Measurements from ENCODE around the gene SLX4IP. TPM values are rescaled to one million over a fixed set of nuclear protein-coding genes. Genes with fewer than 3 reads are reported as not detected.

Gene SLX4IP
- polyA plus RNA-seq, 3 donors = 6.8 to 7.4 (median 7.1) TPM

DNA sequence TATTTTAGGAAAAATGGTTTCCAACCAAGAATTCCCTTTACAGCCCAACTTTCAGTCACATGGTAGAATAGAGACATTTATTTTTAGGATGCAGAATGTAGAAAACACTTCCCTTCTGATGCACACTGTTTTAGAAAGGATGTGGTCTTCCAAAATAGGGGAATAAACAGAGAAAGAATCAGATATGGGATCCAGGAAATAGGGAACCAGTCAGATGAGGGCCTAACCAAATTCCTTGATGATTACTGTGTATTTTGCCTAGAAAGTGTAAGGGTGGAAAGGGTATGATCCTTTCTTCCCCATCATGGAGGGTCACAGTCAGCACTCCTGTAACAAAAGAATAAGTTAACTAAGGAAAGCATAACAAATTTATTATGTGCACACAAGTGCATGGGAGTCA is 27.4 kb downstream of the SLX4IP start:
- no peak for DNase-seq (ENCODE audit: low read depth in 3 of 3, low spot score in 2 of 3)

- no peak for DNase-seq (ENCODE audit: low read depth in 3 of 3, low spot score in 2 of 3)
These were observed 28.5 kb downstream of the SLX4IP start for GRCh38 chr20:10463622-10464021.

DNA sequence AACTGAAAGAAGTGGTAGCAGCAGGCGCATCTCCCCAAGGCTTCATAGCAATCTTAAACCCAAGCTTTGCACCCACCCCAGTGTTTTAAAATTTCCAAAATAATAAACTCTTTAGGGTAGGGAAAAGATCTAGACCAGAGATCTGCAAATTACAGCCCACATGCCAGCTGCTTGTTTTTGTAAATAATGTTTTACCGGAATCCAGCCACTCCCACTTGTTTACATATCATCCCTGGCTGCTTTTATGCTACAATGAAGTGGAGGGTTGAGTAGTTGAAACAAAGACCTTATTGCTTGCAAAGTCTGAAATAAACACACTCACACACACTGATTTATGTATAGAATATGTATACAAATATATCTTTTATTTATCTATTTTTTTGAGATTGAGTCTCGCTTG is 30.0 kb downstream of the SLX4IP start:
- DNase-seq (ENCODE audit: low read depth in 3 of 3, low spot score in 2 of 3) = no peak

DNA sequence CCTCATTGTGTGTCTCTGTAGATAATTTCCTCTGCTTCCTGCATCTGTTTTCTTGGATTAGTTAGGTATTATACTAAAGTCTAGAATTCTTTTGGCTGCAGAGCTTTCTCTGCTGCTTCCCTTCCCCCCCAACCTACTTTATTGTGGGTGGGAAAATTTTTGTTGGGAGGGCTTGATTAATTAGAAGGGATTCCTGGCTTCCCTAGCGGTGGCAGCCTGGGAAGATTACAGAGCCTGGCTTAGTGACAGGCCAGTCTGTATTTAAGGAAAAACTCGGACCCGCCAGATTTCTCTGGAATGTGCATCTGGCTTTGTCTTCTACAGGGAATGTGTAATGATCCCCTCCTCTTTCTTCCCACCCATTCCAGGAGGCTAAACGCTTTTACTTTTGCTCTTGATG is 31.2 kb downstream of the SLX4IP start:
- no peak for DNase-seq (ENCODE audit: low read depth in 3 of 3, low spot score in 2 of 3)

DNA sequence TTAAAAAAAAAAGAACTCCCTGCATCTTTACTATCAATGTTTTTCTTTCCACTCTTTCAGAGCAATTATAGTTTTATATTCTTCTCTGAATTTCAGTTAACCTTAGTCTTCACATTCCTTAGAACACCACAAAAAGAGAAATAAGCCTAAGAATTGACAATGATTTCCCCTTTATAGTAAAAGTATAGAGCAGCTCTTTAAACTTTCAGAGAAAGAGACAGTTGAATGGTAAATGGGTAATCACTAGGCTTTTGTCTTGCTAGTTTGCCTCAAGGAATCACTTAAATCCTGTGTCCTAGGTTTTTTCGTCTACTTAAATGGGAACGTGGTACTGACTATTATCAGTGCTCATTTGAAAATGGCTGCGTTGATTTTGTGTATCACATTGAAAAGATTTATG is 31.8 kb downstream of the SLX4IP start:
- no peak for DNase-seq (ENCODE audit: low read depth in 3 of 3, low spot score in 2 of 3)

- DNase-seq (ENCODE audit: low read depth in 3 of 3, low spot score in 2 of 3) = no peak
These were observed 32.7 kb downstream of the SLX4IP start for GRCh38 chr20:10467681-10468339.

GRCh38 chr20:10468340-10468845 is 33.3 kb downstream of the SLX4IP start:
- DNase-seq (ENCODE audit: low read depth in 3 of 3, low spot score in 2 of 3) = no peak

DNA sequence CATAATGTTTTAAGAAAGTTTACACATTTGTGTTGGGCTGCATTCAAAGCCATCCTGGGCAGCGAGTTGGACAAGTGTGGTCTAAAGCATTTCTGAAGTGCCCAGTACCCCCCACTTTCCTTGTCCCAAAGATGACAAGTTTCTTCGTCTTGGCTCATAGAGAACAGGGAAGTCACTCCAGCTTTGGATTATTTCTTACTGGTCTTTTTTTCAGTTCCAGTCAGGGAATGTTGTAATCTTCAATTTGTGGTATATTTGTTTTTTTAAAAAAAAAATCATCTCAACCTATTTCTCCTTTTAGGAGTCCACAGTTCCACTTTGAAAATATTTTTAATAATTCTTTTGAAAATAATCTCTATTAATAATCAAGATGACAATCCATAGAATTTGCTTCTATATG is 34.0 kb downstream of the SLX4IP start:
- no peak for DNase-seq (ENCODE audit: low read depth in 3 of 3, low spot score in 2 of 3)

GRCh38 chr20:10469599-10469998 is 34.5 kb downstream of the SLX4IP start:
- DNase-seq (ENCODE audit: low read depth in 3 of 3, low spot score in 2 of 3) = peak; percentile 39 to 43 (median 40)

DNA sequence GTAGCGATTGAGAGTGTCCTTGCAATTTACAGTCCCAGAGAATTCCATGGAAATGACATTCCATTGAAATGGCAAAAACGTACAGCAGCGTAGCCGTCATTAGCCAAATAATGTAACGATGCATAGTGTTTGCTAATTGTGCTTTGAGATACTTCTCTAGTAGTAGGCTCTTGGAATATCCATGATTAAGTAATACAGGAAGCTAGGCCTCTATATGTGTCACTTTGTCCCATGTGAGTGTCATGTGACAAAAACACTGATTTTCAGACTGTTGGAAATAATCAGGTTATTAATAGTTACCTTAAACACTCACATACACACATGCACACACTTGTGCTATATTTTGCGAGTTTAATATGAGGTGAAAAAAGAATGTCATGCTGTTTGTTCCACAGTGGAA is 35.2 kb downstream of the SLX4IP start:
- DNase-seq (ENCODE audit: low read depth in 3 of 3, low spot score in 2 of 3) = no peak

- DNase-seq (ENCODE audit: low read depth in 3 of 3, low spot score in 2 of 3) = no peak
These were observed 37.8 kb downstream of the SLX4IP start for GRCh38 chr20:10472871-10473270.

DNA sequence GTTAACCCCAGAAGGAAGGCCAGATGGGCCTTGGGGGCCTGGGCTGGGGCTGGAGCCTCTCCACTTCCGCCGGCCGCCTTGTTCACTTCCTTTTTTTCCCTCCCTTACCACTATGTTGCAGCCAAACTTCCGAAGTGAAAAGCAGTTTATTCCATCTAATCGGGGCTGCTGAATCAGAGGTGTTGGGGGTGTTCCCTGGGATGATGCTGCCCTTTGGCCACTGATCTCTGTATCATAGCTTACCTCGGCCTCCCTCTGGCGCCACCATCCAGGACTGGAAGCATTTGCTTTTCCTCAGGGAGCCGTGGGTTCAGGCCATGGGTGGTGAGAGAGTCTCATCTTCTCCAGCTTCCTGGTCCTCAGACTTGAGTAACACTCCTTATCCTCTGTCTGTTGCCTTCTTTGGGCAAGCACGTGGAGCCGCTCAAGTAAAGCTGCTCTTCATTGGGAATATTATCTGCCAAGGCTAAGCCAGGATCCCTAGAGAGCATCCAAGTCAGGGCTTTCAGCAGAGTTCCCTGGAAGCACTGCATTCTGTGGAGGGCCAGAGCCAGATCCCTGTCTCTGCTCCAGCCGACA is 39.6 kb downstream of the SLX4IP start:
- no peak for DNase-seq (ENCODE audit: low read depth in 3 of 3, low spot score in 2 of 3)

- no peak for DNase-seq (ENCODE audit: low read depth in 3 of 3, low spot score in 2 of 3)
These were observed 40.1 kb downstream of the SLX4IP start for GRCh38 chr20:10475225-10475624.

DNA sequence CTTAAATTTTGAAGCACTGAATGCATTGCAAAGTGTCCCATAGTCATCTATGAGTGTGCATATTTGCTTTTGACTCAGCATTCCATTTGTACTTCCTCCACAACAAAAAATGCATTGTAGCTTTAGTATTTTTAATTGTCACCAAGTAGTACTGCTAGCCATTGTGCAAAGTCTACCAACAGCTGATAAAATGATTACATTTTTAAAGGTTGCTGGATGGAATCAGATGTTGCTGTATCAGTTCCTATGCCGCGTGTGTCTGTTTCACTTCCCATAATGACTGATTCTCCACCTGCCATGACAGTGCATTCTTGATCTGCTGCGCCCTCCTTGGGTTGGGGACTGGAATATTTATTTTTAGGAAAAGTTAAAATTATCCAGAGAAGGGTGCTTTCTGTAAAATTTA is 41.2 kb downstream of the SLX4IP start:
- no peak for DNase-seq (ENCODE audit: low read depth in 3 of 3, low spot score in 2 of 3)

DNA sequence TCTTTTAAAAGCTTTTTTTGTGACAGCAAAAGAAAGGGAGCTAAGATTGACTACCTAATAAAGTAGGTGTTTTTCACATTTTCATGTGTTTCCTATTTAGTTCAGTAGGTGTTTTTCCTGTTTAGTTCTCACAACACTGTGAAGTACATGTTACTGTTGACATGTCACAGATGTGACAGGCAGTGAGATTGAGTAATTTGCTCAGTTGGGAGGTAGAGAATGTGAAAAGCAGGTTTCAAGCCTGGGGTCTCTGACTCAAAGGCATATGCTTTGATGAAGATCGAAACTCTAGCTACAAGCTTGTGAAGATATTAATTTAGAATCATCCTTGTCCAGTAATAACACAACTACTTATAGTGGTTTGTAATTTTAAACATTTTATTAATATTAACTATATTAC is 43.1 kb downstream of the SLX4IP start:
- no peak for DNase-seq (ENCODE audit: low read depth in 3 of 3, low spot score in 2 of 3)

DNA sequence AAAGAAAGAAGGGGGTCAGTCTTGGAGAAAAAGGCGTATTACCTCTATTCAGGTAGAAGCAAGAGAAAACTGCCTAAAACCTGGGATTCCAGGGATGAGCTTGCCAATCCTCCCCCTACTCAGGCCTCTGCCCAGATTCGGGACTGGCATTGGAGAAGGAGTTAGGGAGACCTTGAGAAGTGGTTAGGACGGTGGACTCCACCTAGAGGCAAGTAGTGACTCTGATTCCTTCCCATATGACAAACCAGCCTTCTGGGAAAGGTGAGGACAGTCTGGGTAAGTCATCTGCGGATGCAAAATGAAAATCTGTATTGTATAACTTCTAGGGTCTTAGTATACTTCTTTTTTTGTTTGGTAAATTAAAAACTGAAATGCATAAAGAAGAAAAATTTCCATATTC is 43.8 kb downstream of the SLX4IP start:
- DNase-seq (ENCODE audit: low read depth in 3 of 3, low spot score in 2 of 3) = no peak

GRCh38 chr20:10481676-10482075 is 46.6 kb downstream of the SLX4IP start:
- no peak for DNase-seq (ENCODE audit: low read depth in 3 of 3, low spot score in 2 of 3)

GRCh38 chr20:10483691-10484090 is 48.6 kb downstream of the SLX4IP start:
- no peak for DNase-seq (ENCODE audit: low read depth in 3 of 3, low spot score in 2 of 3)

GRCh38 chr20:10487142-10488136 is 52.3 kb downstream of the SLX4IP start:
- DNase-seq (ENCODE audit: low read depth in 3 of 3, low spot score in 2 of 3) = no peak

GRCh38 chr20:10488534-10488933 is 53.4 kb downstream of the SLX4IP start:
- no peak for DNase-seq (ENCODE audit: low read depth in 3 of 3, low spot score in 2 of 3)

- no peak for DNase-seq (ENCODE audit: low read depth in 3 of 3, low spot score in 2 of 3)
These were observed 54.7 kb downstream of the SLX4IP start for GRCh38 chr20:10489853-10490252.
